ENCODE measurements around the gene SUGCT. TPM values are rescaled to one million over a fixed set of nuclear protein-coding genes. Genes with fewer than 3 reads are reported as not detected.

Gene SUGCT
- total RNA-seq, 1 donor from 2014 or later: 1.0 TPM

GRCh38 chr7:40324914-40325313 lies 190.1 kb downstream of the SUGCT start:
- no peak for DNase-seq (ENCODE audit: low read depth in 2 of 2)

- no peak for DNase-seq (ENCODE audit: low read depth in 2 of 2)
These were observed 192.3 kb downstream of the SUGCT start for GRCh38 chr7:40327113-40327512.

GRCh38 chr7:40327873-40328272 lies 193.1 kb downstream of the SUGCT start:
- no peak for DNase-seq (ENCODE audit: low read depth in 2 of 2)

- DNase-seq (ENCODE audit: low read depth in 2 of 2): peak; percentile 27 to 62
These were observed 194.9 kb downstream of the SUGCT start for GRCh38 chr7:40329601-40330153.

- DNase-seq (ENCODE audit: low read depth in 2 of 2): no peak
These were observed 195.6 kb downstream of the SUGCT start for GRCh38 chr7:40330408-40330807.

- DNase-seq (ENCODE audit: low read depth in 2 of 2): no peak
These were observed 197.1 kb downstream of the SUGCT start for GRCh38 chr7:40331915-40332314.

- no peak for DNase-seq (ENCODE audit: low read depth in 2 of 2)
These were observed 197.7 kb downstream of the SUGCT start for GRCh38 chr7:40332516-40332915.

GRCh38 chr7:40341836-40342235 lies 207.0 kb downstream of the SUGCT start:
- DNase-seq (ENCODE audit: low read depth in 2 of 2): no peak

- DNase-seq (ENCODE audit: low read depth in 2 of 2): no peak
These were observed 211.7 kb downstream of the SUGCT start for GRCh38 chr7:40346554-40346953.

- no peak for DNase-seq (ENCODE audit: low read depth in 2 of 2)
These were observed 213.4 kb downstream of the SUGCT start for GRCh38 chr7:40348126-40348728.

GRCh38 chr7:40350100-40350499 lies 215.3 kb downstream of the SUGCT start:
- DNase-seq (ENCODE audit: low read depth in 2 of 2): no peak

GRCh38 chr7:40354711-40355110 lies 219.9 kb downstream of the SUGCT start:
- no peak for DNase-seq (ENCODE audit: low read depth in 2 of 2)

GRCh38 chr7:40356312-40356711 lies 221.5 kb downstream of the SUGCT start:
- DNase-seq (ENCODE audit: low read depth in 2 of 2): no peak

GRCh38 chr7:40356871-40357709 lies 222.3 kb downstream of the SUGCT start:
- no peak for DNase-seq (ENCODE audit: low read depth in 2 of 2)

- no peak for DNase-seq (ENCODE audit: low read depth in 2 of 2)
These were observed 235.0 kb downstream of the SUGCT start for GRCh38 chr7:40369641-40370277.

- no peak for DNase-seq (ENCODE audit: low read depth in 2 of 2)
These were observed 237.1 kb downstream of the SUGCT start for GRCh38 chr7:40371806-40372440.

GRCh38 chr7:40374575-40374974 lies 239.8 kb downstream of the SUGCT start:
- DNase-seq (ENCODE audit: low read depth in 2 of 2): no peak

- DNase-seq (ENCODE audit: low read depth in 2 of 2): no peak
These were observed 245.3 kb downstream of the SUGCT start for GRCh38 chr7:40380111-40380510.

- DNase-seq (ENCODE audit: low read depth in 2 of 2): no peak
These were observed 247.3 kb downstream of the SUGCT start for GRCh38 chr7:40382145-40382544.

GRCh38 chr7:40393660-40394059 lies 258.9 kb downstream of the SUGCT start:
- no peak for DNase-seq (ENCODE audit: low read depth in 2 of 2)

- DNase-seq (ENCODE audit: low read depth in 2 of 2): no peak
These were observed 259.6 kb downstream of the SUGCT start for GRCh38 chr7:40394400-40394799.

- no peak for DNase-seq (ENCODE audit: low read depth in 2 of 2)
These were observed 265.7 kb downstream of the SUGCT start for GRCh38 chr7:40400525-40400924.
